ENCODE measurements around the gene CD84. TPM values are rescaled to one million over a fixed set of nuclear protein-coding genes. Genes with fewer than 3 reads are reported as not detected.

Gene CD84
- total RNA-seq, 1 donor from 2014 or later, result not detected

DNA sequence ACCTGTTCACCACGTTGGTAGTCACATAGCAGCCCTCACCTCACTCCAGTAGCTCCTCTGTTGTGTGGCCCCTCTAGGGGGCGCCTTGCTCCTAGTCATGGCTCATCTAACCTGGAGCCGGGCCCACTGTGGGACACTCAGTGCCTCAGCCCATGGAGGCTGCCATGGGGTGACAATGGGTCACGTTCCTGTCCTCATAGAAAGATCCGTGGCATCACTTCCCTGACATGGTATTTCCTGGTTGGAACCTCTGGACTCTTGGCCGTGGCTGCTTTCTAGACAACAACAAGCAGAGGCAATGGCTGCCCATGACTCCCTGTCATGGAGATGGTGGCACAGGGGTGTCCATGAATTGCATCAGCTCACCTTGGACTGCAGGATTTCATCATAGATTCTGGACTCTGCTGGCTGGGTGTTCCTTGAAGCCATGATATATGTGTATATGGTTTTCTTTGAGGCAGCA is 28.7 kb downstream of the CD84 start:
- Mint-ChIP-seq H3K27ac (no peak overlapping the region), H3K4me3 (no peak overlapping the region), H3K4me1 (ENCODE audit: unreplicated experiment) (no peaks in the 10 kb centered on the region), H3K27me3 (peaks cover 4% of the 10 kb centered on the region), H3K36me3 (no peaks in the 10 kb centered on the region), H3K9me3 (no peaks in the 10 kb centered on the region)
- TF ChIP-seq, protein P1, sequence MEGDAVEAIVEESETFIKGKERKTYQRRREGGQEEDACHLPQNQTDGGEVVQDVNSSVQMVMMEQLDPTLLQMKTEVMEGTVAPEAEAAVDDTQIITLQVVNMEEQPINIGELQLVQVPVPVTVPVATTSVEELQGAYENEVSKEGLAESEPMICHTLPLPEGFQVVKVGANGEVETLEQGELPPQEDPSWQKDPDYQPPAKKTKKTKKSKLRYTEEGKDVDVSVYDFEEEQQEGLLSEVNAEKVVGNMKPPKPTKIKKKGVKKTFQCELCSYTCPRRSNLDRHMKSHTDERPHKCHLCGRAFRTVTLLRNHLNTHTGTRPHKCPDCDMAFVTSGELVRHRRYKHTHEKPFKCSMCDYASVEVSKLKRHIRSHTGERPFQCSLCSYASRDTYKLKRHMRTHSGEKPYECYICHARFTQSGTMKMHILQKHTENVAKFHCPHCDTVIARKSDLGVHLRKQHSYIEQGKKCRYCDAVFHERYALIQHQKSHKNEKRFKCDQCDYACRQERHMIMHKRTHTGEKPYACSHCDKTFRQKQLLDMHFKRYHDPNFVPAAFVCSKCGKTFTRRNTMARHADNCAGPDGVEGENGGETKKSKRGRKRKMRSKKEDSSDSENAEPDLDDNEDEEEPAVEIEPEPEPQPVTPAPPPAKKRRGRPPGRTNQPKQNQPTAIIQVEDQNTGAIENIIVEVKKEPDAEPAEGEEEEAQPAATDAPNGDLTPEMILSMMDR (conservative IDR thresholded peaks at IDR 0.05), result no peak
- no peak for DNase-seq (ENCODE audit: extremely low spot score, unreplicated experiment)

DNA sequence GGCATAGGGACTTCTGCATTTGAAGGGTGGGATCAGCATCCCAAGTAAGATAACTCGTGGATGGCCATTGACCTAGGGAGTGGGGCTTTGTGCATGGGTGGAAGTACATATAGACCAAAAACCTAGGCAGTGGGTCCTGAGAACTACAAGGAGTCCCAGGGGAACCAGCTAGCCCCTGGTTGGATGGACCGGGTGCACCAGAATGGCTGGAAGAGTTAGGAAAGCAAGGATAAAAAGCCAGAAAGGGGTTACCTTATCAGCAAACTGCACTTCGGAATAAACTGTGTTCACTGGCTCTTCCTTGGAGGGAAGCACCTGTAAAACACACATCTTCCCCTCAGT is 29.7 kb downstream of the CD84 start:
- Mint-ChIP-seq H3K27me3 (peaks cover 4% of the 10 kb centered on the region), H3K27ac (no peak overlapping the region), H3K36me3 (no peaks in the 10 kb centered on the region), H3K4me3 (no peak overlapping the region), H3K9me3 (no peaks in the 10 kb centered on the region), H3K4me1 (ENCODE audit: unreplicated experiment) (no peaks in the 10 kb centered on the region)
- no peak for DNase-seq (ENCODE audit: extremely low spot score, unreplicated experiment)
- TF ChIP-seq, protein P1 (conservative IDR thresholded peaks at IDR 0.05), result no peak

DNA sequence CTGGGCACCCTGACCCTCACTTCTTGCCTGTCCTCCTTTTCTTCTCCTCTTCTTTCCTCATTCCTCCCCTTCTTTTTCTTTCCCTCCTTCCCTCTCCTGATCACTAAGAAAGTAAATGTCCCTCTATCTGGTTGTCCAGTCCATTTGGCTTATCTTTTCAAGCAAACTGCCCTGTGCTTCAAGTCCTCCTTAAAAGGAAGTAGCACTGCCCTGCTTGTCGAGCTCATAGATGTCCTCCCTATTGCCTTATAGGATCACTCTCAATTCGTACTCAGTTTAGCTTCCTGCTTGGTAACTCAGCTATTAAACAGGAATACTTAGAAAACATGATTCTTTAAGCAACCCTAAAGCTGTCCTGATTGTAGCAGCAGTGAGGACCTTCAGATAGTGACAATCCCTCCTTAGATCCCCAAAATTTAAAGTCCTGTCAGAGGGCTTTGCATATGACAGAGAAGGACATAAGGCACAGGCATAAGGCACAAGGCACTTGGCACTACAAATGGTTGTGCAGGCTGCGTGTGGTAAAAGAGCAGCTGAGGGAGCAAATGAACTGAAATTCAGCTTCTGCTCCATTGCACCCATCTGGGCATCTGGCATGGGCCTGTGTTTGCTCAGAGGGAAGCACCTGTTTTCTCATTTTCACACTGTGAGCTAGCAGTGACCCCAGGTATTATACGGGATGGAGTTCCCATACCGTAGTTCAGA is 30.2 kb downstream of the CD84 start:
- TF ChIP-seq, protein P1 (conservative IDR thresholded peaks at IDR 0.05), result no peak
- Mint-ChIP-seq H3K4me3 (no peak overlapping the region), H3K36me3 (no peaks in the 10 kb centered on the region), H3K27me3 (peaks cover 4% of the 10 kb centered on the region), H3K27ac (no peak overlapping the region), H3K9me3 (no peaks in the 10 kb centered on the region), H3K4me1 (ENCODE audit: unreplicated experiment) (no peaks in the 10 kb centered on the region)
- DNase-seq (ENCODE audit: extremely low spot score, unreplicated experiment), result no peak

DNA sequence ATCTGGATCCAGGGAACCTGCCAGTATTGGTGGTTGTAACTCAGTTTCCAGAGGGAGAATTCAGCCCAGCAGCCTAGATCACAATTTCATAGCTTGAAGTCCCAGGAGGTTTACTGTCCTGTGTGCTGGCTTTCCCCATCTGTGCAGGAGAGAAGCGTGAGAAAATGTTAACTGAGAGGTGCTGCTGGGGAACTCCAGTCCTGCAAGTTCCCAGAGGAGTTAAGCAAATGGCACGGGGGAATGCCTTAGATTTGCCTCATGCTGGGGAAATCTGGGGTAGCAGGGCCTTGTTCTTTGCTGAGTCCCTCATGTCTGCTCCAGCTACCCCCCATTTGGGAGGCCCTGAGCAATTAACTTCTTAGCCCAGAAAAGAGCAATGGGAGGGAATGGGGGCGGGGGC is 31.1 kb downstream of the CD84 start:
- TF ChIP-seq, protein P1 (conservative IDR thresholded peaks at IDR 0.05), result no peak
- DNase-seq (ENCODE audit: extremely low spot score, unreplicated experiment), result no peak
- no peak overlapping the region for H3K27ac Mint-ChIP-seq
- no peak overlapping the region for H3K4me3 Mint-ChIP-seq
- H3K36me3 Mint-ChIP-seq, result no peaks in the 10 kb centered on the region
- H3K27me3 Mint-ChIP-seq, result peaks cover 4% of the 10 kb centered on the region
- no peaks in the 10 kb centered on the region for H3K9me3 Mint-ChIP-seq
- H3K4me1 Mint-ChIP-seq (ENCODE audit: unreplicated experiment), result no peaks in the 10 kb centered on the region

GRCh38 chr1:160547422-160547821 is 31.9 kb downstream of the CD84 start:
- Mint-ChIP-seq H3K27me3 (peaks cover 4% of the 10 kb centered on the region), H3K4me1 (ENCODE audit: unreplicated experiment) (no peaks in the 10 kb centered on the region), H3K36me3 (no peaks in the 10 kb centered on the region), H3K9me3 (no peaks in the 10 kb centered on the region), H3K27ac (no peak overlapping the region), H3K4me3 (no peak overlapping the region)
- no peak for DNase-seq (ENCODE audit: extremely low spot score, unreplicated experiment)
- TF ChIP-seq, protein P1 (conservative IDR thresholded peaks at IDR 0.05), result no peak
